Left lung (tissue), 10 donors: ENCODE measurements around the gene DHCR24. TPM values are rescaled to one million over a fixed set of nuclear protein-coding genes. Genes with fewer than 3 reads are reported as not detected.

Experiments
- ATAC-seq: fragments of 200-7000 bp; cut with Tn5 transposase; one replicate; pipeline ENCODE4 v1.9.1; 2020; ENCODE audit warnings: moderate library complexity
- DNase-seq, 4 donors: peaks; one replicate each; pipeline ENCODE4 v3.0.0-alpha.2; 2013 to 2020
- H3K27ac ChIP-seq, 2 donors: fragments of 200-600 bp; sonication (generic) in 1 of 2; one replicate each; pipeline versions ENCODE4 v1.5.0 to v1.8.0; 2020 to 2021
- H3K27me3 ChIP-seq, 2 donors: fragments of 200-600 bp; sonication (generic) in 1 of 2; one replicate each; pipeline versions ENCODE4 v1.5.0 to v1.8.0; 2020 to 2021
- H3K36me3 ChIP-seq, 2 donors: fragments of 200-600 bp; sonication (generic) in 1 of 2; one replicate each; pipeline versions ENCODE4 v1.5.0 to v1.8.0; 2020 to 2021
- H3K4me1 ChIP-seq, 2 donors: fragments of 200-600 bp; one replicate each; pipeline ENCODE4 v1.8.0; 2021
- H3K4me3 ChIP-seq, 2 donors: fragments of 200-600 bp; sonication (generic) in 1 of 2; one replicate each; pipeline versions ENCODE4 v1.5.0 to v1.8.0; 2020 to 2021; ENCODE audit warnings: mild to moderate bottlenecking in 1 of 2
- H3K9me3 ChIP-seq, 2 donors: fragments of 200-600 bp; sonication (generic) in 1 of 2; one replicate each; pipeline versions ENCODE4 v1.5.0 to v1.8.0; 2020 to 2021
- CTCF ChIP-seq, 2 donors: fragments of 200-600 bp; sonication (generic) in 1 of 2; IDR thresholded peaks; one replicate each; pipeline versions ENCODE4 v1.5.0 to v1.8.0; 2021; ENCODE audit warnings: antibody characterized with exemption in 2 of 2
- intact Hi-C, 2 donors: fragments of 100-400 bp; cut with DNase I; formaldehyde crosslinking; loops; one replicate each; pipeline versions ENCODE4 v1.11.2 to v1.14.2; 2022
- polyA plus RNA-seq, 6 donors: library from polyadenylated mRNA; unstranded; fragments of 120-200 nt; gene quantifications; one replicate each; pipeline ENCODE4 v1.2.1, GENCODE V29; 2013; ENCODE audit not compliant: insufficient read length in 6 of 6
- total RNA-seq, 2 donors: library from RNA; stranded (reverse); fragmentation: NEBNext Ultra II Directional; extraction: Animal tissue kit (Norgen Biotek cat#: 25700); gene quantifications; one replicate each; pipeline ENCODE4 v1.2.1, GENCODE V29; 2021
- donor health status: DM: no; HTN: yes; CAD: no.
- donor health status: DM: no; HTN: no; CAD: no.

Gene DHCR24
- total and polyA plus RNA-seq, 8 donors, result 30.1 to 741 (median 51.2) TPM

GRCh38 chr1:54800041-54800898 is 86.7 kb downstream of the DHCR24 start:
- H3K4me1 ChIP-seq, result peaks cover 0 to 30% of the 10 kb centered on the region in 2 donors
- intact Hi-C loops, result no loop called here
- peak overlapping the region; percentile 29 to 50 for H3K4me3 ChIP-seq
- peak in 1 of 4 donors; percentile 21 for DNase-seq
- TF ChIP-seq CTCF (IDR thresholded peaks at IDR 0.05), result no peak
- ATAC-seq, result no peak
- no peaks in the 10 kb centered on the region for H3K9me3 ChIP-seq
- H3K27ac ChIP-seq, result peak overlapping the region in 1 of 2 donors; percentile 36
- H3K27me3 ChIP-seq, result peaks cover 12 to 41% of the 10 kb centered on the region in 2 donors
- H3K36me3 ChIP-seq, result no peaks in the 10 kb centered on the region

Other genes starting within 250 kb of the DHCR24 start
- 1 to 10 TPM in 1 of 2 donors, under 1 TPM in 1; 0.70 to 1.6 TPM for gene MROH7, start 245.4 kb downstream of the DHCR24 start, total RNA-seq
- 10 to 100 TPM in 5 of 6 donors, 1 to 10 TPM in 1; 8.7 to 16.2 (median 14.4) TPM for gene MROH7, start 245.4 kb downstream of the DHCR24 start, polyA plus RNA-seq
- gene TTC4, start 171.3 kb downstream of the DHCR24 start, total RNA-seq, result 10 to 100 TPM; 15.0 to 20.0 TPM
- gene TTC4, start 171.3 kb downstream of the DHCR24 start, polyA plus RNA-seq, result 10 to 100 TPM; 32.7 to 36.7 (median 35.6) TPM
- 1 to 10 TPM; 3.9 to 4.4 TPM for gene PARS2, start 122.7 kb downstream of the DHCR24 start, total RNA-seq
- 1 to 10 TPM; 5.1 to 6.1 (median 5.5) TPM for gene PARS2, start 122.7 kb downstream of the DHCR24 start, polyA plus RNA-seq
- 1 to 10 TPM; 4.8 to 7.7 TPM for gene TTC22, start 85.9 kb downstream of the DHCR24 start, total RNA-seq
- gene TTC22, start 85.9 kb downstream of the DHCR24 start, polyA plus RNA-seq, result 1 to 10 TPM; 2.9 to 5.1 (median 3.9) TPM
- gene TMEM61, start 93.4 kb upstream of the DHCR24 start, total RNA-seq, result 1 to 10 TPM; 1.5 to 1.6 TPM
- gene TMEM61, start 93.4 kb upstream of the DHCR24 start, polyA plus RNA-seq, result under 1 TPM; 0.20 to 0.29 (median 0.27) TPM
- not detected for gene BSND, start 111.7 kb upstream of the DHCR24 start, total RNA-seq
- gene BSND, start 111.7 kb upstream of the DHCR24 start, polyA plus RNA-seq, result under 1 TPM in 5 of 6 donors, not detected in 1; 0.03 to 0.06 (median 0.06) TPM
- gene PCSK9, start 152.4 kb upstream of the DHCR24 start, total RNA-seq, result 10 to 100 TPM; 18.7 to 55.0 TPM
- 1 to 10 TPM in 3 of 6 donors, under 1 TPM in 3; 0.63 to 3.1 (median 0.94) TPM for gene PCSK9, start 152.4 kb upstream of the DHCR24 start, polyA plus RNA-seq